ENCODE data around the gene ITPK1. TPM values are rescaled to one million over a fixed set of nuclear protein-coding genes. Genes with fewer than 3 reads are reported as not detected.

Gene ITPK1
- total RNA-seq, 2 donors from 2014 or later = 53.8 to 85.0 TPM

DNA sequence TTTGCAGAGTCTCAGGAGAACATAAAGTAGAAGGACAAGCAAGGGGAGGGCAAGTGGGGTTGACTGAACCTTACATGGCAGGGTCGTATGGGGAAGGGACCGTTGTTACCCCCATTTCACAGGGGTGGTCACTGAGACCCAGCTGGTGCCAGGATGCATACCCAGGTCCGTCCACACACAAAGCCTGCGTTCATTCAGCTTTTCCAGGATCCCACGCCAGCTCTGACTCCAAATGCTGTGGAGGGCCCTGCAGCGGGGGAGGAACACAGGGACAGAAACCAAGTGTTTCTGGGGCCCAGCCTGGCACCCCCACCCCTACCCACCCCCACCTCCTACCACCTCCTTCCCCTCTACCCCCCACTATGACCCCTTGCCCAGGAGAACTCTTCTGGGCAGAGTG is 209.3 kb downstream of the ITPK1 start:
- Histone ChIP-seq H3K36me3 (no peaks in the 10 kb centered on the region), H3K4me3 (no peak overlapping the region), H3K4me1 (ENCODE audit: control insufficient read depth in 1 of 2, low read depth in 2 of 2) (no peaks in the 10 kb centered on the region), H3K27me3 (replicated peaks; ENCODE audit: insufficient read depth) (no peaks in the 10 kb centered on the region), H3K27ac (no peak overlapping the region), H3K9me3 (no peaks in the 10 kb centered on the region)
- ATAC-seq (ENCODE audit: insufficient number of reproducible peaks, low FRiP score, low read depth) = no peak
- no peak for DNase-seq (ENCODE audit: low spot score)
- TF ChIP-seq CTCF (IDR thresholded peaks at IDR 0.05) = no peak

- TF ChIP-seq CTCF (IDR thresholded peaks at IDR 0.05) = no peak
- Histone ChIP-seq H3K36me3 (no peaks in the 10 kb centered on the region), H3K4me1 (ENCODE audit: control insufficient read depth in 1 of 2, low read depth in 2 of 2) (no peaks in the 10 kb centered on the region), H3K4me3 (no peak overlapping the region), H3K27ac (no peak overlapping the region), H3K27me3 (replicated peaks; ENCODE audit: insufficient read depth) (no peaks in the 10 kb centered on the region), H3K9me3 (no peaks in the 10 kb centered on the region)
- no peak for ATAC-seq (ENCODE audit: insufficient number of reproducible peaks, low FRiP score, low read depth)
- no peak for DNase-seq (ENCODE audit: low spot score)
Observed at GRCh38 chr14:92905667-92906066, 210.1 kb downstream of the ITPK1 start.

DNA sequence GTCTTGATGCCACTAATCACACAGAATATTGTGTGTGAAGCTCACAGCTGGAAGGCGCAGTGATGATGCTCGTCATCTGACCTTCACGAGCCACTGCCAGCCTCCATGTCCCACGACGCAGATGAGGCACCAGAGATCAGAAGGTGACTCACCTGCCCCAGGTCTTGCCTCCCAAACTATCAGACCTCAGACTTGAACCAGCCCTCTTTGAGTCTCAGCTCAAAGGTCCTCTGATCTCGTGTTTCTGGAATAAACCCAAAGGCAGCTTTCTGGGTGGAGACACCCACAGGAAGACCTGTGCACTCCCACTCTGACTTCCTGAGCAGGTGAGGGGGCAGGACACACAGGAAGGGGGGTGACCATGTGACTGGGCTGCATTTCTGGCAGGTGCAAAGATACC is 212.4 kb downstream of the ITPK1 start:
- no peaks in the 10 kb centered on the region for H3K36me3 ChIP-seq
- no peak for ATAC-seq (ENCODE audit: insufficient number of reproducible peaks, low FRiP score, low read depth)
- TF ChIP-seq CTCF (IDR thresholded peaks at IDR 0.05) = no peak
- DNase-seq (ENCODE audit: low spot score) = no peak
- H3K9me3 ChIP-seq = no peaks in the 10 kb centered on the region
- H3K27me3 ChIP-seq (replicated peaks; ENCODE audit: insufficient read depth) = no peaks in the 10 kb centered on the region
- H3K4me3 ChIP-seq = no peak overlapping the region
- no peak overlapping the region for H3K27ac ChIP-seq
- H3K4me1 ChIP-seq (ENCODE audit: control insufficient read depth in 1 of 2, low read depth in 2 of 2) = no peaks in the 10 kb centered on the region

GRCh38 chr14:92902726-92903125 is 213.0 kb downstream of the ITPK1 start:
- no peak for ATAC-seq (ENCODE audit: insufficient number of reproducible peaks, low FRiP score, low read depth)
- Histone ChIP-seq H3K27me3 (replicated peaks; ENCODE audit: insufficient read depth) (no peaks in the 10 kb centered on the region), H3K9me3 (no peaks in the 10 kb centered on the region), H3K36me3 (no peaks in the 10 kb centered on the region), H3K4me1 (ENCODE audit: control insufficient read depth in 1 of 2, low read depth in 2 of 2) (no peaks in the 10 kb centered on the region), H3K4me3 (no peak overlapping the region), H3K27ac (no peak overlapping the region)
- no peak for DNase-seq (ENCODE audit: low spot score)
- TF ChIP-seq CTCF (IDR thresholded peaks at IDR 0.05) = no peak

GRCh38 chr14:92902191-92902590 is 213.5 kb downstream of the ITPK1 start:
- no peaks in the 10 kb centered on the region for H3K9me3 ChIP-seq
- H3K4me1 ChIP-seq (ENCODE audit: control insufficient read depth in 1 of 2, low read depth in 2 of 2) = no peaks in the 10 kb centered on the region
- no peak for TF ChIP-seq CTCF (IDR thresholded peaks at IDR 0.05)
- ATAC-seq (ENCODE audit: insufficient number of reproducible peaks, low FRiP score, low read depth) = no peak
- no peak overlapping the region for H3K4me3 ChIP-seq
- DNase-seq (ENCODE audit: low spot score) = no peak
- no peaks in the 10 kb centered on the region for H3K27me3 ChIP-seq (replicated peaks; ENCODE audit: insufficient read depth)
- H3K27ac ChIP-seq = no peak overlapping the region
- no peaks in the 10 kb centered on the region for H3K36me3 ChIP-seq
